Smooth muscle cell of the brain vasculature (primary cell): ENCODE results near the gene SDR39U1.

Experiments used
- DNase-seq: peaks from one replicate; pipeline ENCODE4 v3.0.0-alpha.2; 2012; ENCODE audit warnings: low read depth, low spot score

The SDR39U1 gene

GRCh38 chr14:24411443-24412389 lies 30.9 kb downstream of the SDR39U1 start:
- no peak for DNase-seq

- DNase-seq = no peak
These were observed 32.6 kb downstream of the SDR39U1 start for GRCh38 chr14:24409956-24410355.

DNA sequence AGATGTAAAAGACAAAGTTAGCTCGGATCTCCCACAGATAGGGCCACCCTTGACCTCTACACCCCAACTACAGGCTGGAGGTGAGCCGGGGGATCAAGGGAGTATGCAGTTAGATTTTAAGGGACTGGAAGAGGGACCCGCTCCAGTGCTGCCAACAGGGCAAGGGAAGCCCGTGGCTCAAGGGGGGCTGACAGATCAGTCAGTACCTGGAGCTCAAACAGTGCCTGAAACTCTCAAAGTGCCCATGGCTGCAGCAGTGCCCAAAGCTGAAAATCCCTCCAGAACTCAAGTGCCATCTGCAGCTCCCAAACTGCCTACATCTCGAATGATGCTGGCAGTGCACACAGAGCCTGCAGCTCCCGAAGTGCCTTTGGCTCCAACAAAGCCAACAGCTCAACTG lies 33.4 kb downstream of the SDR39U1 start:
- DNase-seq = no peak

GRCh38 chr14:24408764-24409163 lies 33.8 kb downstream of the SDR39U1 start:
- no peak for DNase-seq

DNA sequence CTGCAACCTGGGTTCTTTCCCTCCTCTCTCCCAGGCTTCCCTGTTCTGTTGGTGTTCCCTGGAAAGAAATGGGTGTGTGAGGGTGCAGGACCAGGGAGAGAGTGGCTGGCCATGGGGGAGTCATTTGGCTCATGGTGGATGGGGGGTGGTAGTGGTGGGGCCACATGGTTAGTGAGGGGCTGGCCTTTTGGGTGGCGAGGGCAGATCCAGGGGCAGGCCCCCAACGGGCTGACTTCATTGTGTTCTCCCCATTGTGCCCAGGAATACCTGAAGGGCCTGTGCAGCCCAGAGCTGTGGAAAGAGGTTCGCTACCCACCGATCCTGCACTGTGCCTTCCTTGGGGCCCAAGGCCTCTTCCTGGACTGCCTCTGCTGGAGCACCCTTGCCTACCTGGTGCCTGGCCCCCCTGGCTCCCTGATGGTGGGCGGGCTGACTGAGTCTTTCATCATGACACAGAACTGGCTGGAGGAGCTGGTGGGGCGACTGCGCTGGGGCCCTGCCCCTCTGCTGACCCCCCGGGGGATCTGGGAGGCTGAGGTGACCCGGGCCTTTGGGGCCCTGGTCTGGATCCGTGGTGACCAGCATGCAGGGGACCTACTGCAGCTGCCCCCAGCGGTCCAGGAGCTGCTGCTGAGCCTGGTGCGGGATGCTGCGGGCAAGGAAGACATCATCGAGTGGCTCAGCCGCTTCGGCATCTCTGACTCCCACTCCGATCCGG lies 34.8 kb downstream of the SDR39U1 start:
- DNase-seq = no peak

- no peak for DNase-seq
These were observed 36.2 kb downstream of the SDR39U1 start for GRCh38 chr14:24406416-24406815.

- DNase-seq = no peak
These were observed 37.8 kb downstream of the SDR39U1 start for GRCh38 chr14:24404814-24405213.

DNA sequence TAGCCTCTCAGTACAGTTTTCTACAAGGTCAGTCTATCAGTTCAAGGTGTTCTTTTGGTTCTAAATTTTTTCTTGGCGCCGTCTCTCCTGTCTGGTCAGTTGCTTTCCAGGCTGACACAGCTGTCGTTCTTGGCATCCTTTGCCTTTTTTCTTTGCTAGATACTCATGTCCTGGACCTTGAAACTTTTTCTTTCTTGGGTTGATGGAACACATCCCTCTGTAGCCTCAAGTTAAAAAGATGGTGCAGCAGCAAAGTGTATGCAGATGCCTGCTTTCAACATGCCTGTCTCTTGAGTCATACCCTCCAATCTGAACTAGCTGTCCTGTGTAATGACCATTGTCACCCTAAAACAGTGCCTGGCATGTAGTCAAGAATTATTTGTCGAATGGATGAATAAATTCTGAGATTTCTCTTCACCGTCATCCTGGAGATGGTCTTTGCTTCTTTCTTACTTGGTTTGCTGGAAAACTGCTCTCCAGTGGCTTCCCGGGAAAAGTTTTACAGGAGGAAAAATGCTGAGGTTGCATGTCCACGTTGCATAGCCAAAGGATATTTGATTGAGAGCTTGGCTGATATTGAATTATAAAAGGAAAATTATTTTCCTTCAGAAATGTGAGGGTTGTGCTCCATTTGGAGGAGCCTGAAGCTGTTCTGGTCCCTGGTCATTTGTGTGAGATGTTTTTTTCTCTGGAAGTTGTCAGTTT lies 39.1 kb downstream of the SDR39U1 start:
- DNase-seq = no peak

GRCh38 chr14:24401810-24402702 lies 40.5 kb downstream of the SDR39U1 start:
- DNase-seq = no peak

DNA sequence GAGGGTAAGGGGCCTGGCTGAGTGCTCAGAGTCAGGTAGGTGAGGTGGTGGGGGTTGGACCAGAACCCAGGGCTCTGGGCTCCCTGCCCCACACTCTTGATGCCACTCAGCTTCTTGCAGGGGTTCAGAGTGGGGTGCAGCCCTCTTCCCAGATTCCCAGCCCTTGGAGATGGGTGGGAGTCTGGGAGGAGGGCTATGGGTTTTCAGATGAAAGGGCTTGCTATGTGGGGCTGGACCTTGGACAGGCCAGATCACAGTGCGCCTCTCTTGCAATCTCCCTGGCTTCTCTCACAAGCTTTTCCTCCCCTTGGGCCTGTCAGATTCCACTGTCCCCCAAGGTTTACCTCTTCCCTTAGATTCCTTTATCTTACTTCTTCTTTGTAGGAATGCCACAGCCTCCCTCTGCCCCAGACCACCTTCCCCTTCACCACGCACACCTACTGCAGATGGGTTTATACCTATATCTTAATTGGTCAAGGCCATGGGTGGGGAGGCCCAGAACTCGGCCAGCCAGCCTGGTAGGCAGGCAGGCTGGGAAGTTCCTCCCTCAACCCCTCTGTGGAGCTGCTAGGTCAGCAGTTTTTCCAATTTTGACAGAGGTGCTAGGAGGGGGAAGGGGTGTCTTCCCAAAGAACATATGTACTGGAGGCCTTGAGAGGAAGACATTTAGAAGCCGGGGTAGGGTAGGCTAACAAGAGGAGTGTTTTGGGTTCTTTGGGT lies 42.4 kb downstream of the SDR39U1 start:
- DNase-seq = no peak

GRCh38 chr14:24399447-24399822 lies 43.1 kb downstream of the SDR39U1 start:
- DNase-seq = no peak

DNA sequence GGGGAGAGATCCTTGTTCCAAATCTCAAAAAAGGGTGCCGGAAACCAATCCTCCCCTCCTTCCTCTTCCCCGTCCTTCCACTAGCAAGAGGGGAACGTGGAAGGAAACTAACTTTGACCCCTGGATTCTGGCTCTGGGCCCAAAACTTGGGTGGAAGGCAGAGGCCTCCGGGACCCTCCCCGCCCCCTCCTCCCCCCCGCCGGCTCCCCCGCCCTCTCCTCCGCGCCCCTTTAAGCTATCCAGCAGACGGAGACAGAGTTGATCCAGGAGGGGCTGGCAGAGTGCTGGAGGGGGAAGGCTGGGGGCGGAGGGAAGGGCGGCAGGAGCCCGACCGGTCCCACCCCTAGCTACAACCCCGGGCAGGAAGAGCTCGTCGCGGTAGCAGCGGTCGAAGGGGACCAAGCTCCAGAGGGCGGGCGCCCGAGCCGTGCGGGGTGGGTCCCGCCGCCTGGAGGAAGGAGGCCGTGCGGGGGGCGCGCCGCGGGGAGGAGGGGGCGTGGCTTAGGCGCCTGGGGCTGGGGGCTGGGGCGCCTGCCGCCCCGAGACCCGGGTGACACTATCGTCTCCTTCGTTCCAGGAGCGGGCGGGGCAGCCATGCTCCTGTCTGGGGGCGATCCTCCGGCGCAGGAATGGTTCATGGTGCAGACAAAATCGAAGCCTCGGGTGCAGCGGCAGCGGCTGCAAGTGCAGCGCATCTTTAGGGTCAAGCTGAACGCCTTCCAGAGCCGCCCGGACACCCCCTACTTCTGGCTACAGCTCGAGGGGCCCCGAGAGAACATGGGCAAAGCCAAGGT lies 43.7 kb downstream of the SDR39U1 start, which contains the start of gene NYNRIN:
Gene NYNRIN (plus strand): TSS at position 351 of the 794 bp plus-strand sequence. CDS start 244 bp downstream, at position 595.
- no peak for DNase-seq

DNA sequence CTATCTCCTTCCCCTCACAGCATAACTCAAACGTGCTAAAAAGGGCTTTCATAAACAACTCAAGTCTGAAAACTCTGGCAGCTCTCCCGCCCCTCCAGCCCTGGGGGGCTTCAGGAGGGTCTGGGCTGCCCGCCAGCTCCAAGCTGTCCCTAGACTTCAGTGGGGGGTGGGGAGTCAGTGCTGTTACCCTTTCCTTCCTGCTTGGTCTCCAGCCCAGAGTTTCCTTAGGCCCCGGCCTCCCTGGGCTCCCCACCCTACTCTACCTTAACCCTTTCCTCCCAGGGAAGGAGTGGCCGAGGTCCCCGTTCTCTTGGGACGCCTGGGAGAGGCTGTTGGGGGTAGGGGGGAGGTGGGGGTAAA lies 44.3 kb downstream of the SDR39U1 start:
- no peak for DNase-seq

- DNase-seq = no peak
These were observed 44.8 kb downstream of the SDR39U1 start for GRCh38 chr14:24397639-24398292.

- DNase-seq = no peak
These were observed 46.7 kb downstream of the SDR39U1 start for GRCh38 chr14:24395609-24396582.

DNA sequence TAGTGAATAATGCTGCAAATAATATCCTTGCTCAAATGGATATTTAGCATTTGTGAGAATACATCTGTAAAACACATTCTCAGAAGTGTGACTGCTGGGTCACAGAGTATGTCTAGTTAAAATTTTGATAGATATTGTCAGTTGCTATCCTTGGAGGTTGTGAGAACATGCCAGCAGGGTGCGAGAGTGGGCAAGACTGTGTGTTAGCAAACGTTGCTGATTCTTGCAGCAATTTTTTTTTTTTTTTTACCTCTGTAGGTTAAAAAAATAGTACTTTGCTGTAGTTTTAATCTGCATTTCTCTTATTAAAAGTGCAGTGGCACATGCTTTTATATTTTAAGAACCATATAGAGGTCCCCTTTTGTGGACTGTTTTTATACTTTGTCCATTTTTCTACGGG lies 48.3 kb downstream of the SDR39U1 start:
- DNase-seq = no peak

DNA sequence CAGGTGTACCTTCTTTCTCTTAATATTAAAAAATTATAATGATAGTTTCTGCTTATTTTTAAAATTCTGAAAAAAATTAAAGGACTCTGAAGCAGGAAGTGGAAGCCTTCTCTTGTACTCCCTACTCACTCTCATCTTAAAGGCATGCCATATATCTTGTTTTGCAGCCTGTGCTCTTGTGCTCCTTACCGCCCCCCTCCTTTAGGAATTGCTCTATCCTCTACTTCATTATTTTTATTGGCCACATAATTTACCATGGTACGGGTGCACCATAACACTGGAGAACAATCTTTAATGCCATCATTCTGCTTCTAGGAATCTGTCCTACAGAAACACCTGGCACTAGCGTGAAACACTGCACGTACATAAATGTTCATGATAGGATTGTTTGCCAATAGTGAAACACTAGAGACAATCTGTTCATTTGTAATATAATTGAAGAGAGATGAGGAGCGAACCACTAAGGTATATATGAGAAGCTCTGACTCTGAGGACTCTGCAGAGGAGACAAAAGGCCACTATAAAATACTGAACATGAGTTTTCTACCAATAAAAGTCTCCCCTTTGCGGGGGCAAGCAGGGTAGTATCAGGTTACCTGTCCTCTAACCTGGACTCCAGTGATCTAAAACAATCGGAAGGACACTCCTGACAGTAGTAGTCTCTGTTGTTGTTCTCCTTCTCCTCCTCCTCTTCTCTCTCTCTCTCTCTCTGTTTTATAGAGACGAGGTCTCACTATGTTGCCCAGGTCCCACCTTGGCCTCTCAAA lies 50.1 kb downstream of the SDR39U1 start:
- no peak for DNase-seq
